HL-60 (cell line): ENCODE results near the gene TRMT61B.
A peak's percentile ranks its signal among the peaks of the same experiment; 100 is the strongest.

Experiments
- DNase-seq, 2 experiments: peaks; one replicate each; pipeline ENCODE4 v3.0.0-alpha.2; 2010 to 2020; ENCODE audit warnings: low read depth in 1 of 2, low spot score in 1 of 2
- H3K27ac ChIP-seq: fragments of 250-450 bp; sonication (Bioruptor Pico); replicated peaks from 2 replicates; pipeline ENCODE4 v1.5.1; 2020; ENCODE audit warnings: mild to moderate bottlenecking, moderate library complexity
- H3K27me3 ChIP-seq: fragments of 250-450 bp; sonication (Bioruptor Pico); 2 replicates; pipeline ENCODE4 v1.5.1; 2021; ENCODE audit warnings: mild to moderate bottlenecking, moderate library complexity; ENCODE audit not compliant: insufficient read depth, poor library complexity, severe bottlenecking
- H3K4me3 ChIP-seq: replicated peaks from 2 replicates; pipeline ENCODE4 v1.5.1; 2011; ENCODE audit warnings: mild to moderate bottlenecking, control low read depth, low read length; ENCODE audit not compliant: insufficient read depth
- GABPA ChIP-seq: IDR thresholded peaks from 2 replicates; pipeline ENCODE4 v1.6.1; 2012; ENCODE audit warnings: low read depth
- POLR2AphosphoS5 ChIP-seq: IDR thresholded peaks from 2 replicates; pipeline ENCODE4 v1.6.1; 2012; ENCODE audit warnings: low read depth
- SPI1 ChIP-seq: IDR thresholded peaks from 2 replicates; pipeline ENCODE4 v1.6.1; 2012; ENCODE audit warnings: low read depth, mild to moderate bottlenecking, borderline replicate concordance
- TF ChIP-seq, protein P1 (sequence below): IDR thresholded peaks from 2 replicates; pipeline ENCODE4 v1.6.1; 2012; ENCODE audit warnings: low read depth; ENCODE audit not compliant: insufficient replicate concordance
- TF ChIP-seq, protein P2 (sequence below): IDR thresholded peaks from one replicate; pipeline ENCODE4 v1.5.1; 2011; ENCODE audit warnings: low read length, control low read depth, inconsistent platforms; ENCODE audit not compliant: insufficient read depth

Gene TRMT61B

DNA sequence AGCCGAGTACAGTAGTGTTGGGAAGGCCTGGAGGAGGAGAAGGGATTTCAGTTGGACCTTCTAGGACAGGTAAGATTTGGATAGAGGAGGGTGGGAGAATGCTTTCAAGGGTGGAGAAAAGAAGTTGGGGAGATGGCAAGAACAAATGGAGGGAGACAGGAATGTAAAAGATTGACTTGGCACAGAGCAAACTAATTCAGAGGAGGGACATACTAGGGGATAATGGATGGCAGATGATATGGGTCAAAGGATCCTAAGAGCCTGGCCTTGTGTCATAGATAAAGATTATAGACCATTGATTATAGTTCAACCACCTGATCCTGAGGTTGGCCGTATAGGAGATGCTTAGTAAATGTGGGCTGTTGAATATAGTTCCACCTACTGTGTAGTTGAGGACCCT lies 36.7 kb upstream of the TRMT61B start:
- Histone ChIP-seq H3K27ac (no peak overlapping the region), H3K4me3 (no peak overlapping the region), H3K27me3 (no peaks in the 10 kb centered on the region)
- no peak for TF ChIP-seq POLR2AphosphoS5
- no peak for DNase-seq

DNA sequence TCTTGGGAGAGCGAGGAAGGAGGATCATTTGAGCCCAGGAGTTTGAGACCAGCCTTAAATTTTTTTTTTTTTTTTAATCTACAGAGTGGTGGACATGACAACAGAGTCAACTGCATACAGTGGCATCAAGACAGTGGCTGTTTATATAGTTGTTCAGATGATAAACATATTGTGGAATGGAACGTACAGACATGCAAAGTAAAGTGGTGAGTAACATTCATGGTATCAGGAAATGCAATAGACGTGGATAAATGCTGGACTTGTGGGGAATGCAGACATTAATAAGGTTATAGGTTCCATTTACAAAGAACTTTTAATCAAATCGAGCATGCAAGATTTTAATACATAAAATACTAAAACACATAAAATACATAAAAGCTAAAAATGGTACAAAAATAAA lies 36.3 kb upstream of the TRMT61B start:
- H3K27me3 ChIP-seq: no peaks in the 10 kb centered on the region
- DNase-seq: no peak
- TF ChIP-seq GABPA: no peak
- TF ChIP-seq, protein P1, sequence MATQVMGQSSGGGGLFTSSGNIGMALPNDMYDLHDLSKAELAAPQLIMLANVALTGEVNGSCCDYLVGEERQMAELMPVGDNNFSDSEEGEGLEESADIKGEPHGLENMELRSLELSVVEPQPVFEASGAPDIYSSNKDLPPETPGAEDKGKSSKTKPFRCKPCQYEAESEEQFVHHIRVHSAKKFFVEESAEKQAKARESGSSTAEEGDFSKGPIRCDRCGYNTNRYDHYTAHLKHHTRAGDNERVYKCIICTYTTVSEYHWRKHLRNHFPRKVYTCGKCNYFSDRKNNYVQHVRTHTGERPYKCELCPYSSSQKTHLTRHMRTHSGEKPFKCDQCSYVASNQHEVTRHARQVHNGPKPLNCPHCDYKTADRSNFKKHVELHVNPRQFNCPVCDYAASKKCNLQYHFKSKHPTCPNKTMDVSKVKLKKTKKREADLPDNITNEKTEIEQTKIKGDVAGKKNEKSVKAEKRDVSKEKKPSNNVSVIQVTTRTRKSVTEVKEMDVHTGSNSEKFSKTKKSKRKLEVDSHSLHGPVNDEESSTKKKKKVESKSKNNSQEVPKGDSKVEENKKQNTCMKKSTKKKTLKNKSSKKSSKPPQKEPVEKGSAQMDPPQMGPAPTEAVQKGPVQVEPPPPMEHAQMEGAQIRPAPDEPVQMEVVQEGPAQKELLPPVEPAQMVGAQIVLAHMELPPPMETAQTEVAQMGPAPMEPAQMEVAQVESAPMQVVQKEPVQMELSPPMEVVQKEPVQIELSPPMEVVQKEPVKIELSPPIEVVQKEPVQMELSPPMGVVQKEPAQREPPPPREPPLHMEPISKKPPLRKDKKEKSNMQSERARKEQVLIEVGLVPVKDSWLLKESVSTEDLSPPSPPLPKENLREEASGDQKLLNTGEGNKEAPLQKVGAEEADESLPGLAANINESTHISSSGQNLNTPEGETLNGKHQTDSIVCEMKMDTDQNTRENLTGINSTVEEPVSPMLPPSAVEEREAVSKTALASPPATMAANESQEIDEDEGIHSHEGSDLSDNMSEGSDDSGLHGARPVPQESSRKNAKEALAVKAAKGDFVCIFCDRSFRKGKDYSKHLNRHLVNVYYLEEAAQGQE: no peak
- TF ChIP-seq SPI1: no peak
- TF ChIP-seq POLR2AphosphoS5: no peak
- TF ChIP-seq, protein P2, sequence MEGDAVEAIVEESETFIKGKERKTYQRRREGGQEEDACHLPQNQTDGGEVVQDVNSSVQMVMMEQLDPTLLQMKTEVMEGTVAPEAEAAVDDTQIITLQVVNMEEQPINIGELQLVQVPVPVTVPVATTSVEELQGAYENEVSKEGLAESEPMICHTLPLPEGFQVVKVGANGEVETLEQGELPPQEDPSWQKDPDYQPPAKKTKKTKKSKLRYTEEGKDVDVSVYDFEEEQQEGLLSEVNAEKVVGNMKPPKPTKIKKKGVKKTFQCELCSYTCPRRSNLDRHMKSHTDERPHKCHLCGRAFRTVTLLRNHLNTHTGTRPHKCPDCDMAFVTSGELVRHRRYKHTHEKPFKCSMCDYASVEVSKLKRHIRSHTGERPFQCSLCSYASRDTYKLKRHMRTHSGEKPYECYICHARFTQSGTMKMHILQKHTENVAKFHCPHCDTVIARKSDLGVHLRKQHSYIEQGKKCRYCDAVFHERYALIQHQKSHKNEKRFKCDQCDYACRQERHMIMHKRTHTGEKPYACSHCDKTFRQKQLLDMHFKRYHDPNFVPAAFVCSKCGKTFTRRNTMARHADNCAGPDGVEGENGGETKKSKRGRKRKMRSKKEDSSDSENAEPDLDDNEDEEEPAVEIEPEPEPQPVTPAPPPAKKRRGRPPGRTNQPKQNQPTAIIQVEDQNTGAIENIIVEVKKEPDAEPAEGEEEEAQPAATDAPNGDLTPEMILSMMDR: no peak
- H3K4me3 ChIP-seq: no peak overlapping the region
- H3K27ac ChIP-seq: no peak overlapping the region

DNA sequence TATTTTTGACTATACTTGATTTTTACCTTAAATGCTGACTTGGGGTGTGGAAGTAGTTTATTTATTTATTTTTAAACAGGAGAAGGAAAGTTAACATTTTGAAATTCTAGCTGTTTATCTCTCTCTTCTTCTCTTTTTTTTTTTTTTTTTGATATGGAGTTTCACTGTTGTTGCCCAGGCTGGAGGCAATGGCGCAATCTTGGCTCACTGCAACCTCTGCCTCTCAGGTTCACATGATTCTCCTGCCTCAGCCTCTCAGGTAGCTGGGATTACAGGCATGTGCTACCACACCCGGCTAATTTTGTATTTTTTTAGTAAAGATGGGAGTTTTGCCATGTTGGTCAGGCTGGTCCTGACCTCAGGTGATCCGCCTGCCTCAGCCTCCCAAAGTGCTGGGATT lies 35.4 kb upstream of the TRMT61B start:
- DNase-seq: peak in 1 of 2 experiments; percentile 18
- no peak overlapping the region for H3K27ac ChIP-seq
- TF ChIP-seq, protein P1: no peak
- TF ChIP-seq, protein P2: no peak
- TF ChIP-seq GABPA: no peak
- TF ChIP-seq POLR2AphosphoS5: no peak
- TF ChIP-seq SPI1: no peak
- H3K27me3 ChIP-seq: no peaks in the 10 kb centered on the region
- H3K4me3 ChIP-seq: no peak overlapping the region

DNA sequence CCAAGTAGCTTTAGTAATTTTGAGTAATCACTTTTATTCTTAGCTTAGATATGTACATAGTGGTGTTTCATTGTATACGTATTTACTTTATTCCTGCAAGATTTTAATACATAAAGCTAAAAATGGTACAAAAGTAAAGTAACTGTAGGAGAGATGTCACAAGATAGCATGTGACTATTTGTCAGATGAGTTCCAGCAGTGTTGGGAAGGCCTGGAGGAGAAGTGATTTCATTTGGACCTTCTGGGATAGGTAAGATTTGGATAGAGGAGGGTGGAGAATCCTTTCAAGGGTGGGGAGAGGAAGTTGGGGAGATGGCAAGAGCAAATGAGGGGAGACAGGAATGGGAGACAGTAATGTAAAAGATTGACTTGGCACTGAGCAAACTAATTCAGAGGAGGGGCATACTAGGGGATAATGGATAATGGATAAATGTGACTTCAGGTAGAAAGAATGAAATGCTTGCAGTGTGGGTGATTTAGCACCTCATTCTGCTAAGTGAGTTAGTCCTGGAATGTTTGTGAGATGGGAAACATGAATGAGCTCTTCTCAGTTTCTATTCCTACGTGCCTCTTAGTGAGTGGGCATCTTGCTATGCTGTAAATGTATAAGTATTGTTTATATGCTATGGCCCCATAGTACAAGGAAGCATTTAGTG lies 34.8 kb upstream of the TRMT61B start:
- TF ChIP-seq, protein P1: no peak
- TF ChIP-seq, protein P2: no peak
- TF ChIP-seq GABPA: no peak
- TF ChIP-seq SPI1: no peak
- no peak; the same call in 1 of the 2 replicates for TF ChIP-seq POLR2AphosphoS5

More for the DNA sequence above, 34.8 kb upstream of the TRMT61B start:
- no peak overlapping the region for H3K27ac ChIP-seq
- H3K27me3 ChIP-seq: no peaks in the 10 kb centered on the region
- H3K4me3 ChIP-seq: no peak overlapping the region
- DNase-seq: no peak
